A549 (cell line): ENCODE results near the gene PRKN. TPM values are rescaled to one million over a fixed set of nuclear protein-coding genes. Genes with fewer than 3 reads are reported as not detected.

Source experiments
- ATAC-seq, 2 experiments: fragments of 200-7000 bp in 1 of 2; fragments of >200 bp in 1 of 2; cut with Nextera tagmentation in 1 of 2; cut with Tn5 transposase in 1 of 2; 3 replicates each; pipeline versions ENCODE4 v1.8.0 to v1.9.1; 2018 to 2020; ENCODE audit warnings: mild to moderate bottlenecking in 1 of 2, moderate library complexity in 1 of 2
- CTCF ChIA-PET: fragments of 300-600 bp; sonication (Branson Sonifier 250); formaldehyde crosslinking; extraction: SDS; loops from one replicate; lab custom pipeline; 2021; ENCODE audit warnings: antibody characterized with exemption, inconsistent platforms; lab: Yijun Ruan, JAX
- POLR2A ChIA-PET: fragments of 350-600 bp; formaldehyde crosslinking; extraction: SDS; loops from one replicate; lab custom pipeline; 2021; ENCODE audit warnings: antibody characterized with exemption, inconsistent platforms; lab: Yijun Ruan, JAX
- DNase-seq, 2 experiments: peaks; one replicate each; pipeline versions ENCODE4 v3.0.0 to v3.0.0-alpha.2; 2011 to 2016; ENCODE audit warnings: low read depth in 1 of 2, low spot score in 1 of 2
- FAIRE-seq: peaks from 2 replicates; lab custom pipeline; 2011; peaks lifted over from hg19 to GRCh38; lab: Jason Lieb, UNC
- H3K27ac ChIP-seq, 2 experiments: fragments of >200 bp; sonication (Bioruptor Twin); formaldehyde crosslinking; 3 replicates each; pipeline ENCODE4 v1.5.1; 2016 to 2017
- H3K4me1 ChIP-seq: fragments of >200 bp; sonication (Bioruptor Twin); formaldehyde crosslinking; 3 replicates; pipeline ENCODE4 v1.6.1; 2016
- H3K4me2 ChIP-seq: fragments of >200 bp; sonication (Bioruptor Twin); formaldehyde crosslinking; 3 replicates; pipeline ENCODE4 v1.6.1; 2016
- H3K4me3 ChIP-seq: fragments of >200 bp; sonication (Bioruptor Twin); formaldehyde crosslinking; 3 replicates; pipeline ENCODE4 v1.5.1; 2016
- H3K9me3 ChIP-seq: fragments of >200 bp; sonication (Bioruptor Twin); formaldehyde crosslinking; 3 replicates; pipeline ENCODE4 v1.6.1; 2016
- BHLHE40 ChIP-seq: IDR thresholded peaks from 2 replicates; pipeline ENCODE4 v1.6.1; 2012; ENCODE audit warnings: low read depth, low read length, inconsistent platforms
- EHF ChIP-seq: fragments of 250-450 bp; sonication (Bioruptor Pico); IDR thresholded peaks from 2 replicates; pipeline ENCODE4 v1.5.0; 2020; ENCODE audit warnings: mild to moderate bottlenecking
- EHMT2 ChIP-seq: fragments of 200-600 bp; sonication (generic); IDR thresholded peaks from 2 replicates; pipeline ENCODE4 v1.6.1; 2016; ENCODE audit warnings: antibody characterized with exemption, low read depth, mild to moderate bottlenecking, moderate library complexity
- EP300 ChIP-seq, 2 experiments: fragments of >200 bp; sonication (Bioruptor Twin); formaldehyde crosslinking; IDR thresholded peaks; 2 replicates in 1 of 2; 3 replicates in 1 of 2; pipeline ENCODE4 v1.6.1; 2016 to 2017
- ESRRA ChIP-seq: fragments of 150-350 bp; IDR thresholded peaks from 2 replicates; pipeline ENCODE4 v1.6.1; 2014; ENCODE audit warnings: mild to moderate bottlenecking, low read length, borderline replicate concordance
- FOXS1 ChIP-seq: fragments of 250-450 bp; sonication (Bioruptor Pico); IDR thresholded peaks from 2 replicates; pipeline ENCODE4 v1.5.0; 2020; ENCODE audit warnings: mild to moderate bottlenecking, moderate library complexity
- GATA3 ChIP-seq: IDR thresholded peaks from 2 replicates; pipeline ENCODE4 v1.6.1; 2012; ENCODE audit warnings: borderline replicate concordance
- HOXB13 ChIP-seq: fragments of 250-450 bp; sonication (Bioruptor Pico); IDR thresholded peaks from 2 replicates; pipeline ENCODE4 v1.5.0; 2020; ENCODE audit warnings: low read depth, mild to moderate bottlenecking, moderate library complexity
- HOXB5 ChIP-seq: fragments of 250-450 bp; sonication (Bioruptor Pico); IDR thresholded peaks from 2 replicates; pipeline ENCODE4 v1.5.0; 2020; ENCODE audit warnings: mild to moderate bottlenecking, moderate library complexity
- JUN ChIP-seq, 2 experiments: fragments of >200 bp; sonication (Bioruptor Twin); formaldehyde crosslinking; IDR thresholded peaks; 2 replicates in 1 of 2; 3 replicates in 1 of 2; pipeline ENCODE4 v1.6.1; 2016 to 2017
- MAFK ChIP-seq: fragments of 450-650 bp; IDR thresholded peaks from 2 replicates; pipeline ENCODE4 v1.6.1; 2014; ENCODE audit not compliant: partially characterized antibody
- MAZ ChIP-seq: fragments of 150-350 bp; IDR thresholded peaks from 2 replicates; pipeline ENCODE4 v1.6.1; 2014; ENCODE audit warnings: antibody characterized with exemption, low read depth, low read length, borderline replicate concordance
- NFE2L2 ChIP-seq: fragments of 150-350 bp; conservative IDR thresholded peaks from 2 replicates; pipeline ENCODE4 v1.6.1; 2014; ENCODE audit warnings: low read length
- NPAS2 ChIP-seq: fragments of 250-450 bp; sonication (Bioruptor Pico); IDR thresholded peaks from 2 replicates; pipeline ENCODE4 v1.8.0; 2022; ENCODE audit warnings: mild to moderate bottlenecking, moderate library complexity, borderline replicate concordance
- NR3C1 ChIP-seq: fragments of >200 bp; sonication (Bioruptor Twin); formaldehyde crosslinking; IDR thresholded peaks from 3 replicates; pipeline ENCODE4 v1.6.1; 2017
- RAD21 ChIP-seq, 2 experiments: fragments of >200 bp in 1 of 2; sonication (Bioruptor Twin) in 1 of 2; formaldehyde crosslinking in 1 of 2; IDR thresholded peaks in 1 of 2; conservative IDR thresholded peaks in 1 of 2; 2 replicates in 1 of 2; 3 replicates in 1 of 2; pipeline ENCODE4 v1.6.1; 2012 to 2018; ENCODE audit warnings: inconsistent platforms in 1 of 2
- ZC3H11A ChIP-seq: fragments of 450-650 bp; IDR thresholded peaks from 2 replicates; pipeline ENCODE4 v1.6.1; 2014; ENCODE audit warnings: antibody characterized with exemption, mild to moderate bottlenecking
- ZFP36 ChIP-seq: fragments of 450-650 bp; IDR thresholded peaks from 2 replicates; pipeline ENCODE4 v1.6.1; 2014; ENCODE audit warnings: borderline replicate concordance; ENCODE audit not compliant: partially characterized antibody
- WGBS: methylation state at CpG from one replicate; pipeline ENCODE4 v1.1.6; 2017; ENCODE audit errors: missing lambda C conversion rate; 5-methylcytosine and 5-hydroxymethylcytosine counted together
- polyA plus RNA-seq, 4 experiments: library from polyadenylated mRNA; depleted of rRNA in 3 of 4; stranded (reverse); fragments of >200 nt; fragmentation: RNase III in 1 of 4; extraction: RNeasy Plus Mini Kit Qiagen cat#74134 plus additional on column Dnase treatment in 1 of 4; gene quantifications; 2 replicates in 3 of 4; 3 replicates in 1 of 4; pipeline ENCODE4 v1.2.3, GENCODE V29; 2011 to 2017
- TF ChIP-seq, protein P1 (sequence below): fragments of >200 bp; sonication (Bioruptor Twin); formaldehyde crosslinking; IDR thresholded peaks from 2 replicates; pipeline ENCODE4 v1.6.1; 2016
- TF ChIP-seq, protein P2 (sequence below): fragments of >200 bp; sonication (Bioruptor Twin); formaldehyde crosslinking; IDR thresholded peaks from 3 replicates; pipeline ENCODE4 v1.5.1; 2016

The PRKN gene
- polyA plus RNA-seq, 2 of the 4 experiments (the other 2 are of a cell fraction) = 0.36 to 0.39 TPM

DNA sequence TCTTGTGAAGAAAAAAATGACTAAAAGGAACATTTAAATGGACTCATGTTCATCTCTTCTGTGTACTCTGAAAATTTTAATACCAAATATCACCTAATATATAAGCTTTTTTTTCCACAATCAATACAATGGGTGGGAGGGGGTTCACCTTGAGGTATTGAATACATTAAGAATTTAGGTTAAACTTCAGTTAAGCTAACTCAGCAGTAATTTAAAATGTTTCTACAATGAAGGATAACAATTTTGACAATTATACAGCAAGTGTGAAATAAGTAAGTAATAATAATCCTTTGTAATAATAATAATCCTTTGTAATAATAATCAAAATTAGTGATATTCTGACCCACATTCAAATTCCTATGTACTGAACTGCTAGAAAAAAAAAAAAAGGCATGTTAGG is 136.0 kb downstream of the PRKN start:
- POLR2A ChIA-PET = no interaction called here
- Histone ChIP-seq H3K27ac (no peak overlapping the region), H3K4me2 (no peak overlapping the region), H3K4me1 (no peaks in the 10 kb centered on the region), H3K9me3 (no peaks in the 10 kb centered on the region), H3K4me3 (no peak overlapping the region)
- CTCF ChIA-PET = no interaction called here
- ATAC-seq (no peak), DNase-seq (no peak), FAIRE-seq (no peak)
- TF ChIP-seq MAZ (no peak), MAFK (peak; percentile 47)

DNA sequence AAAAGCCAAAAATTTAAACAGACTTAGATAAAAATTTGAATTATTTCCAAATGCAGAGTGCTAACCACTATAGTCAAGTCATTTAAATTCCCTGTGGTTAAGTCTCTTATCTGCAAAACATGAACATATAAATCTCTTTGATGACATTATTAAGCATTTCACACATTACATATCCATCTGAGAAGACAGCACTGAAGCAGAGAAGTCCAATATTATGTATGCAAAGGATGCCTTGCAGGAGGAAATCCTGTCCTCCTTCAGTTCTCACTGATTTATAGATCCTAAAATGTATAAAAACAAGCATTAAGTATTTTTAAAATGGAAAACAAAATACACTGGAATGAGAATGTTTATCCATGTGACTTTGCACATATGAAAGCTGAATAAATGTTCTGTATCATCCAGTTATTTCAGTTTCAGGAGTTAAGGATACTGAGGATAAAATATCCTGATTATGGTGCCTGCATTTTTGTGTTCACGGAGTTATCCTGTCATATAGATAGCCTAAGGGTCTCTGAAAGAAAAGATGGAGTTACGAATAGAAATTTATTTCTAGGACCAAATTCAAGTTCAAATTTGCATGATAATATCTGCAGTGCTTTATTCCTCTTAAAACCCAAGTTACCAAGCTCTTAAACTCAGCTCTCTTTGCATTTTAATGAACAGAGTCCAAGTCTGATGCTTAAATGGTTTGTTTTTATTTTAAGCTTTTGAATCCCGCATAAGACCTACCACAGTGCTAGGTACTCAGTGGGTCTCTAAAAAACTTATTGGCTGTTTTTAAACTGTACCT is 145.4 kb downstream of the PRKN start:
- Histone ChIP-seq H3K4me3 (no peak overlapping the region), H3K27ac (no peak overlapping the region), H3K4me2 (no peak overlapping the region), H3K4me1 (no peaks in the 10 kb centered on the region), H3K9me3 (no peaks in the 10 kb centered on the region)
- DNase-seq (no peak), ATAC-seq (no peak), FAIRE-seq (no peak)
- 58% methylated on average over 3 of the region's 3 CpGs for WGBS
- POLR2A ChIA-PET = no interaction called here
- CTCF ChIA-PET = no interaction called here
- no peak for TF ChIP-seq BHLHE40
- TF ChIP-seq MAFK = no peak
- no peak for TF ChIP-seq NFE2L2
- no peak for TF ChIP-seq JUN (IDR thresholded peaks at IDR 0.05)
- no peak for TF ChIP-seq EP300 (IDR thresholded peaks at IDR 0.05)
- no peak for TF ChIP-seq RAD21 (conservative IDR thresholded peaks at IDR 0.05 in 1 of 2, IDR thresholded peaks at IDR 0.05 in 1 of 2)
- TF ChIP-seq HOXB5 (CRISPR knock-in tag) = no peak
- TF ChIP-seq, all 56 proteins: peak for 0

DNA sequence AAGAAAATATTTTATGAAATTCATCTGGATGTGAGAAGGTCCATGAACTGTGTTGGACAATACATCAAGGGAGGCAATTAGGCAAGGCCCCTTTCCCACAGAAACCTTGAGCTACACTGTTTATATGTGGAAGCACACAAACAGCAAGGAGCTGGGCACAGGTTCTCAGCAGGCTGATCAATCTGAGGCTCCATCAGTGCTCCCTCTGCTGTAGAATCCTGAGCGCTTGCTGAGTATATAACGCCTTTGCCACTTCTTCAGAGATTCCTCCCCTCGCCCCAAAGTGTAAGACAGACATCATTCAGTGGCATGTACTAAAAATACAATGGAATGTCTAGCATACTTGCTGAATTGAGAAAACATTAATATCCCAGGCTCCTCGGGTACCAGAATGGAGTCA is 146.9 kb downstream of the PRKN start:
- Histone ChIP-seq H3K27ac (no peak overlapping the region), H3K4me3 (no peak overlapping the region), H3K4me2 (no peak overlapping the region), H3K9me3 (no peaks in the 10 kb centered on the region), H3K4me1 (no peaks in the 10 kb centered on the region)
- POLR2A ChIA-PET = no interaction called here
- DNase-seq (no peak), FAIRE-seq (no peak), ATAC-seq (no peak)
- 36% methylated on average over 4 of the region's 4 CpGs for WGBS
- TF ChIP-seq, protein P1, sequence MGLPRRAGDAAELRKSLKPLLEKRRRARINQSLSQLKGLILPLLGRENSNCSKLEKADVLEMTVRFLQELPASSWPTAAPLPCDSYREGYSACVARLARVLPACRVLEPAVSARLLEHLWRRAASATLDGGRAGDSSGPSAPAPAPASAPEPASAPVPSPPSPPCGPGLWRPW = no peak
- TF ChIP-seq EHF (CRISPR knock-in tag) = no peak
- no peak for TF ChIP-seq JUN (IDR thresholded peaks at IDR 0.05)
- no peak for TF ChIP-seq ESRRA
- TF ChIP-seq HOXB13 (CRISPR knock-in tag) = no peak
- no peak for TF ChIP-seq EHMT2
- TF ChIP-seq ZFP36 = no peak
- TF ChIP-seq NR3C1 = no peak
- TF ChIP-seq ZC3H11A = no peak
- TF ChIP-seq NPAS2 = no peak
- TF ChIP-seq FOXS1 = no peak
- no peak for TF ChIP-seq HOXB5 (CRISPR knock-in tag)
- TF ChIP-seq, protein P2, sequence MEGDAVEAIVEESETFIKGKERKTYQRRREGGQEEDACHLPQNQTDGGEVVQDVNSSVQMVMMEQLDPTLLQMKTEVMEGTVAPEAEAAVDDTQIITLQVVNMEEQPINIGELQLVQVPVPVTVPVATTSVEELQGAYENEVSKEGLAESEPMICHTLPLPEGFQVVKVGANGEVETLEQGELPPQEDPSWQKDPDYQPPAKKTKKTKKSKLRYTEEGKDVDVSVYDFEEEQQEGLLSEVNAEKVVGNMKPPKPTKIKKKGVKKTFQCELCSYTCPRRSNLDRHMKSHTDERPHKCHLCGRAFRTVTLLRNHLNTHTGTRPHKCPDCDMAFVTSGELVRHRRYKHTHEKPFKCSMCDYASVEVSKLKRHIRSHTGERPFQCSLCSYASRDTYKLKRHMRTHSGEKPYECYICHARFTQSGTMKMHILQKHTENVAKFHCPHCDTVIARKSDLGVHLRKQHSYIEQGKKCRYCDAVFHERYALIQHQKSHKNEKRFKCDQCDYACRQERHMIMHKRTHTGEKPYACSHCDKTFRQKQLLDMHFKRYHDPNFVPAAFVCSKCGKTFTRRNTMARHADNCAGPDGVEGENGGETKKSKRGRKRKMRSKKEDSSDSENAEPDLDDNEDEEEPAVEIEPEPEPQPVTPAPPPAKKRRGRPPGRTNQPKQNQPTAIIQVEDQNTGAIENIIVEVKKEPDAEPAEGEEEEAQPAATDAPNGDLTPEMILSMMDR = no peak
- no peak for TF ChIP-seq GATA3
- CTCF ChIA-PET = no interaction called here
